ENCODE data around the gene PEX3.
A peak's percentile ranks its signal among the peaks of the same experiment; 100 is the strongest.

Gene PEX3

GRCh38 chr6:143538374-143538773 lies 87.8 kb downstream of the PEX3 start:
- H4K20me1 ChIP-seq, result peaks cover 0 to 36% (median 8%) of the 10 kb centered on the region in 11 experiments; a peak in 10 of 22 replicates
- peak overlapping the region; percentile 61 to 95 (median 83) for H3K4me2 ChIP-seq

GRCh38 chr6:143539106-143539505 lies 88.5 kb downstream of the PEX3 start:
- TF ChIP-seq Cebpa-rat (IDR thresholded peaks at IDR 0.05), result no peak
- Histone ChIP-seq H3K9me3 (replicated peaks in 1 of 11) (no peaks in the 10 kb centered on the region), H3K9ac (no peak overlapping the region), H4K20me1 (peaks cover 0 to 42% (median 8%) of the 10 kb centered on the region in 11 experiments; a peak in 10 of 22 replicates), H3K4me3 (no peak overlapping the region), H3K4me1 (peaks cover 29 to 45% (median 37%) of the 10 kb centered on the region in 10 experiments), H3K27me3 (no peaks in the 10 kb centered on the region), H3K4me2 (peak overlapping the region in 6 of 11 experiments; percentile 61 to 95 (median 78); a peak in 5 of 22 replicates), H3K27ac (no peak overlapping the region), H3K36me3 (no peaks in the 10 kb centered on the region)

More at GRCh38 chr6:143538374-143538773, 87.8 kb downstream of the PEX3 start:
- H3K27ac ChIP-seq, result no peak overlapping the region
- H3K4me3 ChIP-seq, result peak overlapping the region in 2 of 10 experiments; percentile 80 to 87; a peak in 2 of 20 replicates
- H3K9ac ChIP-seq, result 0 out of 22 replicates have a peak overlapping the region, but pooled peaks of 1 of the 11 experiments have one; percentile 86
- TF ChIP-seq Cebpa-rat (IDR thresholded peaks at IDR 0.05), result no peak
- H3K36me3 ChIP-seq, result no peaks in the 10 kb centered on the region
- no peaks in the 10 kb centered on the region for H3K9me3 ChIP-seq (replicated peaks in 1 of 11)
- H3K4me1 ChIP-seq, result peaks cover 23 to 38% (median 30%) of the 10 kb centered on the region in 10 experiments
- no peaks in the 10 kb centered on the region for H3K27me3 ChIP-seq

GRCh38 chr6:143539734-143540133 lies 89.1 kb downstream of the PEX3 start:
- Histone ChIP-seq H3K4me2 (no peak overlapping the region), H3K27ac (no peak overlapping the region), H3K9ac (no peak overlapping the region), H3K9me3 (replicated peaks in 1 of 11) (no peaks in the 10 kb centered on the region), H3K36me3 (0 out of 22 replicates have a peak, but pooled peaks cover 0 to under 1% (median 0%) of the 10 kb centered on the region in 11 experiments), H3K27me3 (no peaks in the 10 kb centered on the region), H3K4me3 (no peak overlapping the region), H4K20me1 (peaks cover 0 to 42% (median 8%) of the 10 kb centered on the region in 11 experiments; a peak in 10 of 22 replicates), H3K4me1 (peaks cover 29 to 50% (median 38%) of the 10 kb centered on the region in 10 experiments)
- TF ChIP-seq Cebpa-rat (IDR thresholded peaks at IDR 0.05), result no peak

- no peaks in the 10 kb centered on the region for H3K9me3 ChIP-seq (replicated peaks in 1 of 11)
- H3K4me1 ChIP-seq, result peaks cover 29 to 50% (median 38%) of the 10 kb centered on the region in 10 experiments
- no peak overlapping the region for H3K9ac ChIP-seq
- no peak overlapping the region for H3K4me2 ChIP-seq
- H3K27ac ChIP-seq, result no peak overlapping the region
- TF ChIP-seq Cebpa-rat (IDR thresholded peaks at IDR 0.05), result no peak
- no peaks in the 10 kb centered on the region for H3K27me3 ChIP-seq
- peaks cover 0 to 42% (median 8%) of the 10 kb centered on the region in 11 experiments; a peak in 10 of 22 replicates for H4K20me1 ChIP-seq
- H3K36me3 ChIP-seq, result 0 out of 22 replicates have a peak, but pooled peaks cover 0 to 5% (median 0%) of the 10 kb centered on the region in 11 experiments
- no peak overlapping the region for H3K4me3 ChIP-seq
Observed at GRCh38 chr6:143540192-143540591, 89.6 kb downstream of the PEX3 start.
